ENCODE data around the gene ZNF780A.

GRCh38 chr19:40078377-40078776, 12.4 kb downstream of the ZNF780A start:
- TF ChIP-seq, protein P1, sequence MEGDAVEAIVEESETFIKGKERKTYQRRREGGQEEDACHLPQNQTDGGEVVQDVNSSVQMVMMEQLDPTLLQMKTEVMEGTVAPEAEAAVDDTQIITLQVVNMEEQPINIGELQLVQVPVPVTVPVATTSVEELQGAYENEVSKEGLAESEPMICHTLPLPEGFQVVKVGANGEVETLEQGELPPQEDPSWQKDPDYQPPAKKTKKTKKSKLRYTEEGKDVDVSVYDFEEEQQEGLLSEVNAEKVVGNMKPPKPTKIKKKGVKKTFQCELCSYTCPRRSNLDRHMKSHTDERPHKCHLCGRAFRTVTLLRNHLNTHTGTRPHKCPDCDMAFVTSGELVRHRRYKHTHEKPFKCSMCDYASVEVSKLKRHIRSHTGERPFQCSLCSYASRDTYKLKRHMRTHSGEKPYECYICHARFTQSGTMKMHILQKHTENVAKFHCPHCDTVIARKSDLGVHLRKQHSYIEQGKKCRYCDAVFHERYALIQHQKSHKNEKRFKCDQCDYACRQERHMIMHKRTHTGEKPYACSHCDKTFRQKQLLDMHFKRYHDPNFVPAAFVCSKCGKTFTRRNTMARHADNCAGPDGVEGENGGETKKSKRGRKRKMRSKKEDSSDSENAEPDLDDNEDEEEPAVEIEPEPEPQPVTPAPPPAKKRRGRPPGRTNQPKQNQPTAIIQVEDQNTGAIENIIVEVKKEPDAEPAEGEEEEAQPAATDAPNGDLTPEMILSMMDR (IDR thresholded peaks at IDR 0.05) = no peak
- TF ChIP-seq POLR2A (IDR thresholded peaks at IDR 0.05) (no peak), POLR2AphosphoS5 (IDR thresholded peaks at IDR 0.05) (no peak)

Measured in stomach (tissue), 4 donors.